ENCODE measurements around the gene RTP5.
"Not testable (repeated sequence)": the region's sequence is repeated elsewhere in the genome, so short reads cannot be mapped to it uniquely, and the experiment has no call there.

The RTP5 gene

GRCh38 chr2:241869087-241869961 lies at the start of gene RTP5:
Gene RTP5 (plus strand): TSS chr2:241869729. CDS start chr2:241869757, 28 bp downstream.
- DNase-seq = no peak

GRCh38 chr2:241819947-241820624 lies 49.4 kb upstream of the RTP5 start:
- DNase-seq = not testable (repeated sequence)

DNA sequence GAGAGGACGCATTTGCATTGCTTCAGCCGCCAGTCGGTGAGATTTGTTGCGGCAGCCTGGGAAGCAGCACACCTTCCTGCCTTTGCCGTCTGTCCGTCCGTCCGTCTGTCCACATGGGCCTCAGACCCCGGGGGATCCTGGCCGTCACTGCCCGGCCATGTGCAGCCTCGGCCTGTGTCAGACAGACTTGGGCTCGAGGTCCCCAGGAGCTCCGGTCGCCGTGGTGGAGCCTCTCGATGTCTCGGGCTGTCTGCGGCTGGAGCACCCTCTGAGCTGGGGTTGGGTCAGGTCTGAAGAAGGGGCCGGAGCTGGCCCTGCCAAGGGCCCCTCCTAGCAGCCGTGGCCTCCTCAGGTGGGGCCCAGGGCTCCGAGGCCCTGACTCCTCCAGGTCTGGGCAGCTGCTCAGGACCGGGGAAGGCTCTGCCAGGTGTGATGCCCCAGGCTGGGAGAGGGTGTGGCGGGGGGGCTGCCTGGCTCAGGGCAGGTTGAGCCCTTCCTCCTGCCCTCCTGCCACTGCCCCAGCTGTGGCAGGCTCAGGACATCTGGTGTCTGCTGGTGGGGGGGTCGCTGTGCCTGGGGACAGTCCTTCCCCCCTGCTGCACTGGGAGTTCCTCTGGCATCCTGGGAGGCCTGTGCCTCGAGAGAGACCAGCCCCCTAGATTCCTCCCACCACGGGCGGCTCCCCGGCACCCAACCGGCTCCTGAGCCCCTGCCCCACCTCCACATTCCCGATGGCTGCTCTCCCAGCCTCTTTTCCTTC lies 48.7 kb upstream of the RTP5 start:
- no peak for DNase-seq

GRCh38 chr2:241821460-241822263 lies 47.9 kb upstream of the RTP5 start:
- DNase-seq = no peak

- DNase-seq = no peak
Measured at GRCh38 chr2:241822264-241822623, 47.3 kb upstream of the RTP5 start.

DNA sequence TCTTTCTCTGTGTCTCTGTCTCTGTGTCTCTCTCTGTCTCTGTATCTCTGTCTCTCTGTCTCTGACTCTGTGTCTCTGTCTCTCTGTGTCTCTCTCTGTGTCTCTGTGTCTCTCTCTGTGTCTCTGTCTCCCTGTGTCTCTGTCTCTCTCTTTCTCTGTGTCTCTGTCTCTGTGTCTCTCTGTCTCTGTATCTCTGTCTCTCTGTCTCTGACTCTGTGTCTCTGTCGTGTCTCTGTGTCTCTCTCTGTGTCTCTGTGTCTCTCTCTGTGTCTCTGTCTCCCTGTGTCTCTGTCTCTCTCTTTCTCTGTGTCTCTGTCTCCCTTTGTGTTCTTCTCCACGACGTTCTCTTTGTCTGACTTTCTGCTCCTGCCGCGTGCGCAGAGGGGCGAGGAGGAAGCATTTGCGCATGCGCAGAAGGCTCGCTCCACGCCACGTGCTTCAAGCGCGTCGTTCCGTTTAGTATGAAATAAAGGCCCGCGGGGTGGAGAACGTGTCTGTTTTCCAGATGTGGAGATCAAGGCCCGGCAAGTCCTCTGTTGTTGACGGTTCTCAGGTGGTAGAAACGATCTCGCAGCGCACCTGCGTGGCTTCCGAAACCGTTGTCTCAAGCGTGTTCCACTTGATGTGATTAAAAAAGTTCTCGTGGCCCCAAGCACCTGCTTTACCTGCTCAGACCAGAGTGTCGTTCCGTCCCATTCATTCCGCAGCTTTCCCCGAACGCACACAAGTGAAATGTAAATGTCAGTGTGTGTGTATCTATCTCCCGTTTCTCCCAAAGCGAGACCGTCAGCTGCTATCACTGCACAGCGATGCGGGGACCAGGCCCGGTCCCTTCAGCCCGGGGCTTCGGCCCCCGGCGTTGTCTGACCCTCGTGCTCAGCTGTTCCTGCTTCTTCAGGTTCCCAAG lies 45.7 kb upstream of the RTP5 start:
- not testable (repeated sequence) for DNase-seq

- no peak for DNase-seq
Measured at GRCh38 chr2:241827394-241827793, 42.1 kb upstream of the RTP5 start.

GRCh38 chr2:241833101-241833663 lies 36.3 kb upstream of the RTP5 start:
- DNase-seq = no peak

DNA sequence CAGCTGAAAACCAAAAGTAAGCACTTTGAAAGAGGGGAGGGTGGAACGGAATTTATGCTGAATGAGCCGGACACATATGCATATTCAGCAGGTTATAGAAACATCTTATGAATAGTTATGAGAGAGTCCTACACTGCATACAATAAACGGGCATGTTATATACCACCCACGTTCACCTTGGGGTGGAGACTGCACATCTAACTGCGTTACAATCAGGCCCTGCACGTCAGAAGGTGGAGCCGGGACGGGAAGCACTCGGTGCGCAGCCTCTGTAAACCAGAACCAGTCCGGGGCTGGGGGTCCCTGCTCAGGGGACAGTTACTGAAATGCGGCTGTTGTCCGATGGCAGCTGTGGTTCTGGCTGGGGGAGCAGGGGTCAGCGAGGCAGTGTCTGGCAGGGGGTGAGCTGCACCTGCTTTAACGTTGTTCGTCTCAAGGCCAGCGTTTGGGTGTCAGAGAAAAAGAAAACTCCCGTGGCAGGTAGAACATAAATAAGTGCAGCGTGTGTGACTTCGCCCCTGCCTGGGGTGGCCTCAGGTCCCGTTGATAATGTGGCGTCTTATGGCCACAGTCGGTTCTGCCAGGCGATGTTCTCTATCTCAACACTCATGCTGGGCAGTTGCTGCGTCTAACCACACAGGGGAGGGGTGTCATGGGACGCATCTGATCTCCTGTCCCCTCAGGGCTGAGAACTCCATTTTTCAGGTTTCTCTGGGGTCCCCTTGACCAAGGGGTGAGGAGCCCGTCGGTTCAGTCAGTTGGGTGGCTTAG lies 35.6 kb upstream of the RTP5 start:
- DNase-seq = not testable (repeated sequence)

- no peak for DNase-seq
Measured at GRCh38 chr2:241834527-241835210, 34.9 kb upstream of the RTP5 start.

- DNase-seq = no peak
Measured at GRCh38 chr2:241835611-241836010, 33.9 kb upstream of the RTP5 start.

DNA sequence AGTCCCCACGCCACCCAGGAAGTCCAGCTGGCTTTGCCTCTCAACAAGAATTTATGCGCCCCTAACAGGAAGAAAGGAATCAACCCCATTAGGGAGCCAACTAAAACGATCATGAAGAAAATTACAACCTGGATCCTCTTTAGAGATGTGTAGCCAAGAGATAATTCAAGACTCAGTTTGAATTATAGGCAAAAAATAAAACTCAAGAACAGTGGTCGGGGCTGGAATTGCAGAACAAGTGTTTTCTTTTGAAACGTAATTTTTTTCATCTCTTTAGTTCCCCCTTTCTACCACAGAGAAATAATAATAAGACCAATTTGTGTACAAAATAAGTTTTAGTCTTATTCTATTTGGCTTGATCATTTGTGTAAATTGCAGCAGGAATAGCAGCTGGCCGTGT lies 33.2 kb upstream of the RTP5 start:
- no peak for DNase-seq

DNA sequence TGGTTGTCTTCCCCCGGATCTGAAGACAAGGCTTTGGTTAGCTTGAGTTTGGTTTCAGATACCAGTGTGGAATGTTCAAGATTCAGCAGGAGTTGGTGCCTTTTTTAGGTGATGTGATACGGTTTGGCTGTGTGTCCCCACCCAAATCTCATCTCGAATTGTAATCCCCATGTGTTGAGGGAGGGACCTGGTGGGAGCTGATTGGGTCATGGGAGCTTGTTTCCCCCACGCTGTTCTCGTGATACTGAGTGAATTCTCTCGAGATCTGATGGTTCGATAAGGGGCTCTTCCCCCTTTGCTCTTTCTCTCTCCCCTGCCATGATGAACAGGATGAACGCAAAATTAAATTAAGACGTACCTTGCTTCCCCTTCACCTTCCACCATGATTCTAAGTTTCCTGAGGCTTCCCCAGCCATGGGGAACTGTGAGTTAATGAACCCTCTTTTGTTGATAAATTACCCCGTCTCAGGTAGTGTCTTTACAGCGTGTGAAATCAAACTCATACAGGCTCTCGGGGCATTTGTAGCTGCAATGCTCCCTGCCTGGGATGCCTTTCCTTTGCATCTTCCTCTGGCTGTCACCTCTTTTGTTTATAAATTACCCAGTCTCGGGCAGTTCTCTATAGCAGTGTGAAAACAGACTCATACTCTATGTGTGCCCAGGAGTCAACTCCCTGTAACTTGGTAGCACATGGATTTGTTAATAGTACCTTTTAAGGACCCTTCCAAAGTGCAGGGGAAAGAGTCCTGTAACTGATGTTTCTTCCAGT lies 32.1 kb upstream of the RTP5 start:
- DNase-seq = no peak

DNA sequence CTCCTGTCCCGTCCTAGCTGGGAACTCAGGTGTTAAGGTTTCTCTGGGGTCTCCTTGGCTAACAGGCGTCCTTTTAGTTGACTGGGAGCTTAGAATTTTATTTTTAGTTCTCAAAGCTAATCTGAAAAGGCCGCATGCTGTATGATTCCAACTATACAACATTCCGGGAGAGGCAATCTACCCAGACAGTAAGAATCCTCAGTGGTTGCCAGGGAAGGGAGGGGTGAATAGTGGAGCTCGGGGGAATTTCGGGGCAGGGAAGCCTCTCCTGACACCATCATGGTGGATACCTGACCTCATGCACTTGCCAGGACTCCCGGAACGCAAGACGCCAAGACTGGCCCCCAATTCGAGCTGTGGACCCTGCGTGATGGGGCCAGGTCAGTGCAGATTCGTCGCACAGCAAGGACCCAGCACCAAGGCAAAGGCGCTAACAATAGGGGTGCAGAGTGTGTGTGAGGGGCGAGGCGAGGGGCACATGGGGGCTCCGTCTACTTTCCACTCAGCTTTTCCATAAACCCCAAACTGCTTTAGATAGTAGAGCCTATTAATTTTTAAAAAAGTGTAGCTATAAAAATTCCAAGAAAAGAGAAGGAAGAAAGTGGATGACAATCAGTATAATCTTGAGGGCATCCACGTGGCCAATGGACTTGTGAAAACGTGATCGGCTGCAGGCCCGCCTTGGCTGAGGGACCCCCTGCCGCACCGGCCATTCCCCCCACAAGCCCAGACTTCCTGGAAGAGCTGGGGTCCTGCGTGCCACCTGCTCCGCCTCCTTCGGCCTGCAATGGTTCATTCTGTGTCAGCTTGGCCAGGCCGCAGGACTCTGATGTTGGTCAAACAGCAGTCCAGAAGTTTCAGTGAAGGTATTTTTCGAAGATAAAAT lies 28.1 kb upstream of the RTP5 start:
- no peak for DNase-seq

- DNase-seq = no peak
Measured at GRCh38 chr2:241842067-241842415, 27.5 kb upstream of the RTP5 start.

GRCh38 chr2:241842620-241843211 lies 26.8 kb upstream of the RTP5 start:
- peak; percentile 48 for DNase-seq

DNA sequence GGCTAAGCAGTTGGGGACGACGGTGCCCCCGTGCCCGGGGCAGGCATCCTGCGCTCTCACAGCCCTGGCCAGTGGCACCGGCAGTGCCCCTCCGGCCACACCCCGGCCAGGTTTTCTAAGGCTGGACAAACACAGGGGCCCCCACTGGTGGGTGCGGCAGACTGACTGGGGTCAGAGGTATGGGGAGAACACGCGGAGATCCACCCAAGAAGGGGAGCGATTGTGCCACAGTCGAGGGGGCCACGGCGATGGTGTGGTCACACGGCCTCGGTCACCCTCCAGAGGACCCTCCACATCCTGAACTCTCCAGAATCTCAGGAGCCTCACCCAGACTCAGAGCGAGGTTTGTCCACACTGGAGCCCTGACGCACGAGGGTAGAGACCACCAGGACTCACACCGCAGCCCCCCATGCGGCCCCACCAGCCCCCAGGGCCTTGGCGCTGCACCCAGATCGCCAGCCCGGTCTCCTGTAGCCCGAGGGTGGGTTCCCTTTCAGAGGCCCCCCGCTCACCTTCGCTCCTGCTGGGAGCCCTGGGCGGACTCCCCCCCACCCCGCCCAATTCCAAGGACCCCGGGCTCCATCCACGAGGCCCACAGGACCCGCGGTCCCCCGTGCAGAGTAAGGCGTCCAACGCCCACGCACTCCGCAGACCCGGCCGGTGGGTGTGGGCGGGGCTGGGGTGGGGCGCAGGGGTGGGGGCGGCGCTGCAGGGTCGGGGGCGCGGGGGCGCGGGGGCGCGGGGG lies 26.0 kb upstream of the RTP5 start:
- DNase-seq = no peak

All from activated gamma-delta T cell treated with Interleukin-2 at 50 U/mL for 16 hours (primary cell).